OCI-LY3 (cell line): Measurements from ENCODE around the gene ZNF500.

ENCODE experiments used
- H2AFZ ChIP-seq: fragments of 200-600, 300-600 bp; shearing (Covaris generic); 2 replicates; pipeline ENCODE4 v1.6.0; 2014; ENCODE audit warnings: antibody characterized with exemption, low read depth, low read length
- H3K27ac ChIP-seq: fragments of 200-600, 300-600 bp; sonication (generic); 2 replicates; pipeline ENCODE4 v1.5.1; 2014; ENCODE audit warnings: mild to moderate bottlenecking, low read length, moderate library complexity, mixed read lengths
- H3K27me3 ChIP-seq: fragments of 200-600, 300-600 bp; sonication (generic); 2 replicates; pipeline ENCODE4 v1.6.1; 2014; ENCODE audit warnings: low read depth, low read length, mixed read lengths
- H3K36me3 ChIP-seq: fragments of 200-600, 300-600 bp; sonication (generic); replicated peaks from 2 replicates; pipeline ENCODE3; 2014; ENCODE audit warnings: low read depth, low read length, mixed read lengths
- H3K4me1 ChIP-seq: fragments of 300-600, 200-600 bp; sonication (generic); 2 replicates; pipeline ENCODE4 v1.6.1; 2014; ENCODE audit warnings: low read length, mixed read lengths
- H3K4me2 ChIP-seq: fragments of 200-600, 300-600 bp; sonication (generic); 2 replicates; pipeline ENCODE4 v1.6.1; 2014; ENCODE audit warnings: low read length, mixed read lengths
- H3K4me3 ChIP-seq: fragments of 300-600, 200-600 bp; sonication (generic); 2 replicates; pipeline ENCODE4 v1.5.1; 2014; ENCODE audit warnings: antibody characterized with exemption, mild to moderate bottlenecking, low read length, moderate library complexity
- H3K79me2 ChIP-seq: fragments of 300-600, 200-600 bp; shearing (Covaris generic); 2 replicates; pipeline ENCODE4 v1.6.1; 2014; ENCODE audit warnings: mild to moderate bottlenecking, low read length, mixed read lengths
- H3K9ac ChIP-seq: fragments of 300-600, 200-600 bp; shearing (Covaris generic); 2 replicates; pipeline ENCODE4 v1.6.0; 2014; ENCODE audit warnings: mild to moderate bottlenecking, low read length, moderate library complexity
- H3K9me3 ChIP-seq: fragments of 200-600, 300-600 bp; shearing (Covaris generic); 2 replicates; pipeline ENCODE4 v1.6.1; 2014; ENCODE audit warnings: low read length, mixed read lengths; ENCODE audit not compliant: insufficient read depth
- H4K20me1 ChIP-seq: fragments of 200-600, 300-600 bp; sonication (generic); 2 replicates; pipeline ENCODE4 v1.6.1; 2016; ENCODE audit warnings: low read length, mixed read lengths; ENCODE audit not compliant: insufficient read depth
- EZH2phosphoT487 ChIP-seq: fragments of 200-600 bp; shearing (Covaris generic); IDR thresholded peaks from 2 replicates; pipeline ENCODE4 v1.6.1; 2018; ENCODE audit warnings: antibody characterized with exemption, mixed run types, low read depth
- TF ChIP-seq, protein P1 (sequence below): fragments of 200-600, 300-600 bp; sonication (generic); IDR thresholded peaks from 2 replicates; pipeline ENCODE4 v1.5.1; 2014; ENCODE audit warnings: antibody characterized with exemption, low read length, low read depth

ZNF500 gene

DNA sequence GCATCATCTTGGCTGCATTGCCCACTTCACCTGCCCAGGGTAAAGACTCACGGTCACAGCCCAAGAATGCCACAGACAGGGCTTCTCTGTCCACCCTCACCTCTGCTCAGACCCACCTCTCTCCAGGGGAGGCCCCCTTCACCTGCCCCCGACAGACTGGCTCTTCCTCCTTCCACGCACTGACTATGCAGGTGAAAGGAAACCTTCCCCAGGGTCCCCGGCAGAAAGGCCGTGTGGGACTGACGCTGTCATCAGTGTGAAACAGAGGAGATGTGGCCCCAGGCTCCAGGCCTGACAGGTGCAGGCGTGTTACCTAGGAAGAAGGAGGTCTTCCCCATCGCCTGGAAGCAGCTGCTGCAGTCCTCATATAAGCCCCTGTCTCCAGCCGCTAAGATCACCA, 44.8 kb upstream of the ZNF500 start:
- H3K4me1 ChIP-seq: no peaks in the 10 kb centered on the region
- H3K27ac ChIP-seq: no peak overlapping the region
- TF ChIP-seq, protein P1, sequence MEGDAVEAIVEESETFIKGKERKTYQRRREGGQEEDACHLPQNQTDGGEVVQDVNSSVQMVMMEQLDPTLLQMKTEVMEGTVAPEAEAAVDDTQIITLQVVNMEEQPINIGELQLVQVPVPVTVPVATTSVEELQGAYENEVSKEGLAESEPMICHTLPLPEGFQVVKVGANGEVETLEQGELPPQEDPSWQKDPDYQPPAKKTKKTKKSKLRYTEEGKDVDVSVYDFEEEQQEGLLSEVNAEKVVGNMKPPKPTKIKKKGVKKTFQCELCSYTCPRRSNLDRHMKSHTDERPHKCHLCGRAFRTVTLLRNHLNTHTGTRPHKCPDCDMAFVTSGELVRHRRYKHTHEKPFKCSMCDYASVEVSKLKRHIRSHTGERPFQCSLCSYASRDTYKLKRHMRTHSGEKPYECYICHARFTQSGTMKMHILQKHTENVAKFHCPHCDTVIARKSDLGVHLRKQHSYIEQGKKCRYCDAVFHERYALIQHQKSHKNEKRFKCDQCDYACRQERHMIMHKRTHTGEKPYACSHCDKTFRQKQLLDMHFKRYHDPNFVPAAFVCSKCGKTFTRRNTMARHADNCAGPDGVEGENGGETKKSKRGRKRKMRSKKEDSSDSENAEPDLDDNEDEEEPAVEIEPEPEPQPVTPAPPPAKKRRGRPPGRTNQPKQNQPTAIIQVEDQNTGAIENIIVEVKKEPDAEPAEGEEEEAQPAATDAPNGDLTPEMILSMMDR: no peak
- no peak for TF ChIP-seq EZH2phosphoT487
- H3K36me3 ChIP-seq: peaks cover 45% of the 10 kb centered on the region
- H3K4me2 ChIP-seq: no peak overlapping the region
- H4K20me1 ChIP-seq: no peaks in the 10 kb centered on the region
- no peak overlapping the region for H2AFZ ChIP-seq
- H3K27me3 ChIP-seq: no peaks in the 10 kb centered on the region
- H3K9ac ChIP-seq: no peak overlapping the region
- H3K9me3 ChIP-seq: no peaks in the 10 kb centered on the region
- H3K79me2 ChIP-seq: no peaks in the 10 kb centered on the region
- no peak overlapping the region for H3K4me3 ChIP-seq

DNA sequence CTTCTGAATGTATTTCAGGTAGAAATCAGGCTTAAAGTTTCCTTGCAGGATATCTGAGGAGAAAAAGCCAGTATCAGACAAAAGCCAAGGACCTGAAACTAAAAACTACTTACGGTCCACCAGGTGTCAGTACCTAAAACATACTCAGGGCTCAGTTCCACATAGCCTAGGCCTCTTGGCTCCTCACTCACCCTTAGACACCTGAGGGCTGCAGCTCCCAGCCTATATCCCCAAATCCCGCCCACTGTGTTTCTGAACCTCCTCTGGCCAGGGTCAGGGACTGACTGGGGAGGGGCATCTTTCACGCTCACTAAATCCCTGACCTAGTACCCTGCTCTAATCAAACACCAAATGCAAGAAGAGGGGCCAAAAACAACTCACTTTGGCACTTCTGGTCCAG, 44.3 kb upstream of the ZNF500 start:
- H3K27ac ChIP-seq: no peak overlapping the region
- no peak overlapping the region for H3K4me3 ChIP-seq
- no peak overlapping the region for H2AFZ ChIP-seq
- no peaks in the 10 kb centered on the region for H4K20me1 ChIP-seq
- no peak overlapping the region for H3K4me2 ChIP-seq
- no peak overlapping the region for H3K9ac ChIP-seq
- no peaks in the 10 kb centered on the region for H3K9me3 ChIP-seq
- peaks cover 43% of the 10 kb centered on the region for H3K36me3 ChIP-seq
- no peaks in the 10 kb centered on the region for H3K79me2 ChIP-seq
- no peaks in the 10 kb centered on the region for H3K4me1 ChIP-seq
- no peak for TF ChIP-seq EZH2phosphoT487
- H3K27me3 ChIP-seq: no peaks in the 10 kb centered on the region

DNA sequence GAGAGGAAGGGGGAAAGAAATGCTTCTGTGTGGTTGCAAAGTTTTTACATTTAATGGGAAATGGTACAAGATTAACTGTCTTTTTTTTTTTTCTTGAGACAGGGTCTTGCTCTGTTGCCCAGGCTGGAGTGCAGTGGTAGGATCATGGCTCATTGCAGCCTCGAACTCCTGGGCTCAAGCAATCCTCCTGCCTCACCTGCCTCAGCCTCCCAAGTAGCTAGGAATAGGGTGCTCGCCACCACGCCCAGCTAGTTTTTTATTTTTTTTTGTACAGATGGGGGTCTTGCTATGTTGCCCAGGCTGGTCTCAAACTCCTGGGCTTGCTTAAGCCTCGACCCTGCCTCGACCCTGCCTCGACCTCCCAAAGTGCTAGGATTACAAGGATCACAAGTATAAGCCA, 39.3 kb upstream of the ZNF500 start:
- TF ChIP-seq, protein P1: no peak
- TF ChIP-seq EZH2phosphoT487: no peak
- no peak overlapping the region for H3K4me2 ChIP-seq
- H3K4me3 ChIP-seq: no peak overlapping the region
- peaks cover 15% of the 10 kb centered on the region for H3K4me1 ChIP-seq
- peaks cover 14% of the 10 kb centered on the region for H3K36me3 ChIP-seq
- H3K9ac ChIP-seq: no peak overlapping the region
- no peaks in the 10 kb centered on the region for H3K79me2 ChIP-seq
- H4K20me1 ChIP-seq: no peaks in the 10 kb centered on the region
- no peak overlapping the region for H3K27ac ChIP-seq
- H3K9me3 ChIP-seq: no peaks in the 10 kb centered on the region
- no peaks in the 10 kb centered on the region for H3K27me3 ChIP-seq
- no peak overlapping the region for H2AFZ ChIP-seq

DNA sequence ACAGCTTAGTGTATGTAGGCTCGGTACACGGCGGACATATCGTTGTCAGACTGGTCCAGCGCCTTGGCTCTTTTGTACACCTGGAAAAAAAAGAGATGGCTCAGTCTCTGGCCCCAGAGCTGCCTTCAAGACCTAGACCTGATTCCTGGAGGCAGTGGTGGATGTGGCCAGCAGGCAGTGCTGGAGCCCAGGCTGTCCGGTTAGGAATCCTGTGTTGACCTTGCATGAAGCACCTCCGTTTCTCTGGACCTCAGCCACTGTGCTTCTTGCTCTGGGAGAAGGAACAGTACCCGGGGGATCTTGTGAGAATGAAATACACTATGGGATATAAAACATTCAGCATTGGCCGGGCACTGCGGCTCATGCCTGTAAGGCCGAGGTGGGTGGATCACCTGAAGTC, 38.3 kb upstream of the ZNF500 start:
- Histone ChIP-seq H3K27me3 (no peaks in the 10 kb centered on the region), H3K4me2 (no peak overlapping the region), H3K9ac (no peak overlapping the region), H4K20me1 (no peaks in the 10 kb centered on the region), H3K79me2 (no peaks in the 10 kb centered on the region), H3K4me3 (no peak overlapping the region), H2AFZ (no peak overlapping the region), H3K27ac (no peak overlapping the region), H3K36me3 (peaks cover 12% of the 10 kb centered on the region), H3K9me3 (no peaks in the 10 kb centered on the region), H3K4me1 (peaks cover 17% of the 10 kb centered on the region)
- TF ChIP-seq, protein P1: no peak
- TF ChIP-seq EZH2phosphoT487: no peak
